NT2/D1 (cell line): Measurements from ENCODE around the gene PNKD.
A peak's percentile ranks its signal among the peaks of the same experiment; 100 is the strongest.

Source experiments
- DNase-seq: peaks from one replicate; pipeline ENCODE4 v3.0.0-alpha.2; 2011; ENCODE audit warnings: low read depth, low spot score
- H3K27me3 ChIP-seq: 2 replicates; pipeline ENCODE4 v1.6.0; 2011; ENCODE audit warnings: mild to moderate bottlenecking; ENCODE audit not compliant: insufficient read length, insufficient read depth
- H3K36me3 ChIP-seq: 2 replicates; pipeline ENCODE4 v1.6.1; 2011; ENCODE audit warnings: mild to moderate bottlenecking, low read length, mixed read lengths; ENCODE audit not compliant: insufficient read depth, insufficient read length
- H3K4me1 ChIP-seq: 2 replicates; pipeline ENCODE4 v1.5.1; 2011; ENCODE audit not compliant: insufficient read depth, insufficient read length
- H3K4me3 ChIP-seq: 2 replicates; pipeline ENCODE4 v1.5.1; 2011; ENCODE audit warnings: low read depth; ENCODE audit not compliant: insufficient read length
- H3K9ac ChIP-seq: 2 replicates; pipeline ENCODE4 v1.6.0; 2011; ENCODE audit warnings: low read depth; ENCODE audit not compliant: insufficient read length
- H3K9me3 ChIP-seq: 2 replicates; pipeline ENCODE4 v1.5.1; 2011; ENCODE audit warnings: mild to moderate bottlenecking, low read length; ENCODE audit not compliant: insufficient read depth
- SUZ12 ChIP-seq: IDR thresholded peaks from 2 replicates; pipeline ENCODE4 v1.6.1; 2011; ENCODE audit not compliant: insufficient read length, insufficient read depth; ENCODE audit errors: extremely low read depth
- YY1 ChIP-seq: IDR thresholded peaks from 2 replicates; pipeline ENCODE4 v1.6.1; 2011; ENCODE audit not compliant: insufficient read length, insufficient read depth
- ZNF274 ChIP-seq: IDR thresholded peaks from 2 replicates; pipeline ENCODE4 v1.6.1; 2011; ENCODE audit warnings: mild to moderate bottlenecking, low read depth, low read length

The PNKD gene

DNA sequence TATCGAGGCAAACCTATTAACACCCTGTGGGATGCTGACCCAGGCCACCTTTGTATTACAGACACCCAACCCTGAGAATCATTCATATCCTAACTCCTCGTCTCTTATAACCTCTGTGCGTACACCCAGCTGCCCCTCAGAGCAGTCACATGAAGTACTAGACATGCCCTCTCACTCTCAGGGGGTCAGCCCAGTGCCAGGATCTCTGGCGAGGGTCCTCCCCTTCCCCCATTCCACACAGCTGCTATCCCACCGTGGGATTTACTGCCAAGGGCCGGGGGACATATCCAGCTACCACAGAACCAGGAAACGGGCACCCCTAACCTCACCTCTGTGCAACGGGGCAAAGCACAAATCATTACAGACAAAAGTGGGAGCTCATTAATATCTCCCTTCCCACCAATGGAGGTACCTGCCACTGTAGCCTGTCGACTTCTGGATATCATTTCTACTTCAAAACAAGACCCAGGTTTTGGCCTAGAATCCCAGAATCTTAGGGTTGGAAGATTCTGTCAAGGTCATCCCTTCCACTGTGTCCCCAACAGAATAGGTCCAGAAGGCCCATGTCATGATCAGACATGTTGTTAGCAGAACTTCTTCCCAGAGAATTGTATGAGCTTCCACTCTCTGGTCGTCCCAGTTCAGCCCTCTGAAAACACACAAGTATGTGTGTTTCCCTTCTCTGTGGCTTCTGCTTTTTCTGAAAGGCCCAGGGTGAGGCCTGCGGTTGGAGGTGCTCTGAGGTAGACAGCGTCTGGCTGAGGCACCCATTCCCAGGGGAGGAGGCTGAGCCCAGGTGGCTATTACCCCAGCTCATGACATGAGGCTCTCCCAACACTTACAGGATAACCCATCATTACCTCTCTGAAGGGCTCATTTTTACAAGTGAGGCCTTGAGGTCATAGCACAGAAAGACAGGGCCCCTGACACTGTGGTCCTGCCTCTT is 20.3 kb downstream of the PNKD start:
- H3K27me3 ChIP-seq: no peaks in the 10 kb centered on the region
- H3K4me3 ChIP-seq: no peak overlapping the region
- H3K9ac ChIP-seq: peak overlapping the region; percentile 53
- H3K36me3 ChIP-seq: peaks cover 9% of the 10 kb centered on the region
- no peaks in the 10 kb centered on the region for H3K9me3 ChIP-seq
- TF ChIP-seq SUZ12: no peak
- TF ChIP-seq YY1: no peak
- TF ChIP-seq ZNF274: no peak
- peaks cover 23% of the 10 kb centered on the region for H3K4me1 ChIP-seq
- DNase-seq: no peak

DNA sequence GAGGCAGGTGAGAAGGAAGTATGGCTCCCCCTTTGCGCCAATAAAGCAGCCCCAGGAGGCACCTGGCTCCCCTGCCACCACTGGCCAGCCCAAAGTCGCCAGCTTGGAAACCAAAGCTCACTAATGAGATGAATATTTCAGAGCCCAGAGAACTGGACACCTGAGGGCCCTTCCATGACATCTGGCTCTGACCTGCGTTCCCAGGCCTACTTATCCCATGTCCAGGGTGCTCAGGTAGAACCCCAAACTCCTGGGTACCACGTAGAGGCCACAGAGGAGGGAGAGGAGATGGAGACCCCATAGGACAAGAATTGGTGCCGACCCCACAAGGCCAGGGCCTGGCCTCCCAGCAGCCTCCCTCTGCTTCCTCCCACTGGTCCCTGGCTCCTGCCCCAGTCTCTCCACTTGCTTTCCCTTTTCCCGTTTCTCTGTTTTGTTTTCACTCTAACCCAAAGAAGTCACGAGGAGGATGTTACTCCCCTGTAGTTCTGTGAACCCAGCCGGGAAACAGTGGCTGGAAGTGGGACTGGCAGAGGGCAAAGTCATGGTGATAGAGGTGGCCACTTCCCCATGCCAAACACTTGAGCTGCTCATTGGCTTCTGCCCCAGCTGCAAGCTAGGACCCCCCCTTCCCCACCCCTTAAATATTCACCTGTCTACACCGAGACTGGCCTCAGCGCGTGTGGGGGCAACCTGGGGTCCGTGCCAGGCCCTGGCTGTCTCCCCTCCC is 21.2 kb downstream of the PNKD start:
- H3K9ac ChIP-seq: peak overlapping the region; percentile 84
- DNase-seq: no peak
- H3K4me3 ChIP-seq: peak overlapping the region; percentile 67

DNA sequence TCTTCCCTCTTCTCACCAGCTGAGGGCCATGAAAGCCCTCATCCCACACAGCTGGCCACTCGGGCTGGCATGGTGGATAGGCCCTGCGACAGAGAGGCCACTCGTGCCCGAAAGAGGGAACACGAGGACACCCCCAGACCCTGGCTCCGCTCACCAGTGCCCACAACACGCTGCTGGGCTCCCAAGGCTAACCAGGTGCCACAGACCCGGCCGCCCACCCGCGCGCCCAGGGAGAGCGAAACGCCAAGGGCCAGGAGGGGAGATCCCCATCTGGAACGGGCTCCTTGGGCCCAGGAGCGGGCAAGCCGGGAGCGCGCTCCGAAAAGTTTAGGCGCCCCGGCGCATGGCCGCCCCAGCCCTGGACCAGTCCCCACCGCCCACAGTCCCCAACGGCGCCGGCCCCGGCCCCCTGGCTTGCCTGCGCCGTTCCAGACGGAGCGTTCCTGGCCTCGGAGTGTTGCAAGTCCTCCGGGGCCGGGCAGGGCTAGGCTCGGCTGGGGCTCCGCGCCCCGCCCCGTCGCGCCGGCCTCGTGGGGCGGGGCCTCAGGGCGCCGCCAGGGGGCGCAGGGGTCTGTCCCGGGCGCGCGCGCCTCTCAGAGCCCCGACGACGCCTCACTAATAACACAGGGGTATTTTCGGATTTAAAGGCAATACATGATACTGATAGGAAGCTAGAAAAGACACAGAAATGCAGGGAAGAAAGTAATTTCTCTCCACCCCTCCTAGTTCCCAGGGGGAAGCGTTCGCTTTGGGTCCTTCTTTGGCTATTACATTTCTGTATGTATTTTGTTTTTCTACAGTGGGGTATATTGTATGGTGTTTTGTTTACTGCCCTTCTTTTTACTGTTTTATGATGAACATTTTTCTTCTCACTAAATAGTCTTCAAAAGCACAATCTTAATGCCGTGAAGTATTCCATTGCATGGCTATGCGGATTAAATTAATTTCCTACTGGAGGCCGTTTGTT is 22.0 kb downstream of the PNKD start, which contains the start of gene TMBIM1:
Gene TMBIM1 (minus strand): TSS at position 456 of the 967 bp plus-strand sequence. CDS start 10,362 bp downstream, outside the sequence.
- H3K27me3 ChIP-seq: no peaks in the 10 kb centered on the region
- H3K9ac ChIP-seq: peak within 1 kb of the TSS; percentile 84
- H3K36me3 ChIP-seq: peaks cover 6% of the 10 kb centered on the region
- no peak for DNase-seq
- no peak for TF ChIP-seq YY1
- no peak for TF ChIP-seq ZNF274
- no peak for TF ChIP-seq SUZ12
- no peaks in the 10 kb centered on the region for H3K9me3 ChIP-seq
- H3K4me1 ChIP-seq: peaks cover 10% of the 10 kb centered on the region
- H3K4me3 ChIP-seq: peak within 1 kb of the TSS; percentile 67

More for the DNA sequence above, 21.2 kb downstream of the PNKD start:
- H3K36me3 ChIP-seq: peaks cover 6% of the 10 kb centered on the region
- TF ChIP-seq SUZ12: no peak
- TF ChIP-seq ZNF274: no peak
- H3K4me1 ChIP-seq: peaks cover 14% of the 10 kb centered on the region
- H3K27me3 ChIP-seq: no peaks in the 10 kb centered on the region
- H3K9me3 ChIP-seq: no peaks in the 10 kb centered on the region

DNA sequence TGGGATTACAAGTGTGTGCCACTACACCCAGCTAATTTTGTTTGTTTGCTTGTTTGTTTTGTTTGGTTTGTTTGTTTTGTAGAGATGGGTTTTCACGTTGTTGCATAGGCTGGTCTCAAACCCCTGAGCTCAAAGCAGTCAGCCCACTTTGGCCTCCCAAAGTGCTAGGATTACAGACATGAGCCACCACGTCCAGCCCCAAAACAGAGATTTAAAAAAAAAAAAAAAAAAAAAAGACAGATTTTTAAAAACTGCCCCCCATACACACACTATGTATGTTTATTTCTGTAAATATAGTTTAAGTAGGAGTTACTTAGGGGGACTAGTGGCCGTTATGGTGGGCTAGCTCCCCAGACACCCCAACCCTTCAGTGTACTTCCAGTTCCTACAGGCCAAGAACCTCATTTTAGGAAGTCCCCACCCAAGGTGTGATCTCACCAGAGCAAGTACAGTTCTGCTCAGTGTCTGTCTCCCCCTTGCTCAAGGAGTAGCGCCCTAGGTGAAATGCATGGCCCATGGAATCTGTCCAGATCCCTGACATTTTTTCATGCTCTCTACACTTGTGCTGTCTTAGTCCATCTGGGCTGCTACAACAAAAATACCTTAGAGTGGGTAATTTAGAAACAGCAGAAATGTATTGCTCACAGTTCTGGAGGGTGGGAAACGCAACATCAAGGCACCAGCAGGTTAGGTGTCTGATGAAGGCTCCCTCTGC is 23.6 kb downstream of the PNKD start:
- TF ChIP-seq SUZ12 (no peak), ZNF274 (no peak), YY1 (no peak)
- H3K27me3 ChIP-seq: no peaks in the 10 kb centered on the region
- DNase-seq: no peak
- H3K9me3 ChIP-seq: no peaks in the 10 kb centered on the region
- H3K4me3 ChIP-seq: no peak overlapping the region
- peaks cover 10% of the 10 kb centered on the region for H3K4me1 ChIP-seq
- H3K36me3 ChIP-seq: peaks cover 6% of the 10 kb centered on the region
- no peak overlapping the region for H3K9ac ChIP-seq

DNA sequence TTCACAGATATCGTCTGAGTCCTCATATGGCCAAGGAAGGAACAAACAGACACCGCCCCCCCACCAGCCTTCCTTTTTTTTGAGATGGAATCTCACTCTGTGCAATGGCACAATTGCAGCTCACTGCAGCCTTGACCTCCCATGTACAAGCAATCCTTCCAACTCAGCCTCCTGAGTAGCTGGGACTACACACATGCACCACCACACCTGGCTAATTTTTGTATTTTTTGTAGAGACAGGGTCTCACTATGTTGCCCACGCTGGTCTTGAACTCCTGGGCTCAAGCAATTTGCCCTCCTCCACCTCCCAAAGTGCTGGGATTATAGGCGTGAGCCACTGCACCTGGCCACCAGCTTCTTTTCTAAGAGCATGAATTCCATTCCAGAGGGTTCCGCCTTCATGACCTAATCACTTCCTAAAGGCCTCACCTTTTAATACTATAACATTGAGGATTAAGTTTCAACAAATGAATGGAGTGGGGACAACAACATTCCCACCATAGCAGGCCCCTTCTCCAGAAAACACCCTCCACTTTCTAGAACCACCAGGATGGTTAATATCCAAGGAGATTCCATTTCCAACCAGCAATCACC is 24.2 kb downstream of the PNKD start:
- Histone ChIP-seq H3K9me3 (no peaks in the 10 kb centered on the region), H3K27me3 (no peaks in the 10 kb centered on the region), H3K36me3 (peaks cover 6% of the 10 kb centered on the region), H3K4me1 (peaks cover 10% of the 10 kb centered on the region), H3K4me3 (no peak overlapping the region), H3K9ac (no peak overlapping the region)
- DNase-seq: no peak
- no peak for TF ChIP-seq SUZ12
- TF ChIP-seq YY1: no peak
- no peak for TF ChIP-seq ZNF274

DNA sequence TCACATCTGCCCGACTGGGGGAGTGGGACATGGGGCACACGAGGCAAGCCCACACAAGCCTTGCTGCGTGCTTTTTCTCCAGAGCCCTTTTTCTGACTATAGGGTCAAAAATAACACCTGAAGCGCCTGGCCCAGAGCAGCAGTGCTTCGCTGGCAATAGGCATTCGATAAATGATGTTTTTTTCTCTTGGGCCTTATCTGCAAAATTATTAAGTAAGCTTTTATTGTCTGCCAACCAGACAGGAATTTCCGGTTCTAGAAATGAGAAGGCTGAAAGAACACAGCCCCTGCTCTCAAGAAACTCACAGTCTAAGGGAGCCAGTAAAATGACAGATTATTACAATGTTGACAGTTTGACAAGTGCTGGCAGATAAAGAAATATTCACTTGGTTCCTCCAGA is 24.7 kb downstream of the PNKD start:
- H3K4me1 ChIP-seq: peaks cover 10% of the 10 kb centered on the region
- no peak overlapping the region for H3K9ac ChIP-seq
- DNase-seq: no peak

More for the DNA sequence above, 24.7 kb downstream of the PNKD start:
- Histone ChIP-seq H3K4me3 (no peak overlapping the region), H3K9me3 (no peaks in the 10 kb centered on the region), H3K36me3 (peaks cover 6% of the 10 kb centered on the region), H3K27me3 (no peaks in the 10 kb centered on the region)
- TF ChIP-seq ZNF274 (no peak), YY1 (no peak), SUZ12 (no peak)
